C4-2B (cell line): ENCODE results near the gene GRHL1.

Experiments used
- H3K27ac ChIP-seq: fragments of 450-650 bp; 2 replicates; pipeline ENCODE4 v1.5.1; 2017
- CTCF ChIP-seq: fragments of 450-650 bp; conservative IDR thresholded peaks from 2 replicates; pipeline ENCODE4 v1.5.1; 2017; ENCODE audit warnings: mild to moderate bottlenecking
- ZFX ChIP-seq: fragments of 450-650 bp; IDR thresholded peaks from 2 replicates; pipeline ENCODE4 v1.6.1; 2017

GRHL1 gene

GRCh38 chr2:9941196-9941995 is 10.1 kb upstream of the GRHL1 start:
- TF ChIP-seq ZFX (no peak), CTCF (no peak)
- H3K27ac ChIP-seq: no peak overlapping the region

- H3K27ac ChIP-seq: no peak overlapping the region
- no peak for TF ChIP-seq CTCF
- TF ChIP-seq ZFX: no peak
Measured at GRCh38 chr2:9941996-9942390, 9.5 kb upstream of the GRHL1 start.

GRCh38 chr2:9944330-9944758 is 7.1 kb upstream of the GRHL1 start:
- TF ChIP-seq ZFX: no peak
- no peak for TF ChIP-seq CTCF
- no peak overlapping the region for H3K27ac ChIP-seq

- TF ChIP-seq ZFX (no peak), CTCF (no peak)
- no peak overlapping the region for H3K27ac ChIP-seq
Measured at GRCh38 chr2:9945596-9945995, 5.9 kb upstream of the GRHL1 start.

GRCh38 chr2:9946076-9946475 is 5.4 kb upstream of the GRHL1 start:
- no peak for TF ChIP-seq ZFX
- TF ChIP-seq CTCF: no peak

GRCh38 chr2:9946818-9947217 is 4.7 kb upstream of the GRHL1 start:
- no peak overlapping the region for H3K27ac ChIP-seq
- TF ChIP-seq ZFX (no peak), CTCF (no peak)

More at GRCh38 chr2:9946076-9946475, 5.4 kb upstream of the GRHL1 start:
- H3K27ac ChIP-seq: no peak overlapping the region

- TF ChIP-seq CTCF (no peak), ZFX (no peak)
- no peak overlapping the region for H3K27ac ChIP-seq
Measured at GRCh38 chr2:9948721-9949120, 2.8 kb upstream of the GRHL1 start.
